Measurements from ENCODE around the gene PLEKHM3. TPM values are rescaled to one million over a fixed set of nuclear protein-coding genes. Genes with fewer than 3 reads are reported as not detected.

The PLEKHM3 gene
- total and polyA plus RNA-seq, 2 of the 13 experiments (the other 11 are each of a cell fraction or from before 2014, with no cell fraction given) = 4.5 to 4.7 TPM

GRCh38 chr2:207833251-207833751 is 192.0 kb downstream of the PLEKHM3 start (continued):
- TF ChIP-seq GATAD2A (CRISPR knock-in tag; IDR thresholded peaks at IDR 0.05) (peak; percentile 61; the same call in 1 of the 2 replicates), ZNF446 (CRISPR knock-in tag; IDR thresholded peaks at IDR 0.05) (no peak), MED1 (CRISPR knock-in tag; IDR thresholded peaks at IDR 0.05) (peak; percentile 49), GATA4 (IDR thresholded peaks at IDR 0.05; ENCODE audit: borderline replicate concordance, low read depth) (0 out of 2 replicates have a peak, but pooled peaks have one; percentile 31), FOSL1 (CRISPR knock-in tag; IDR thresholded peaks at IDR 0.05; ENCODE audit: borderline replicate concordance) (peak; percentile 68; the same call in 1 of the 2 replicates), ZNF33B (CRISPR knock-in tag; IDR thresholded peaks at IDR 0.05) (no peak), ETV5 (CRISPR knock-in tag; IDR thresholded peaks at IDR 0.05; ENCODE audit: borderline replicate concordance) (peak; percentile 22; the same call in 1 of the 2 replicates), POLR2AphosphoS5 (IDR thresholded peaks at IDR 0.05; ENCODE audit: low read depth, low read length) (no peak), ZNF281 (CRISPR knock-in tag; IDR thresholded peaks at IDR 0.05; ENCODE audit: borderline replicate concordance) (peak; percentile 48; the same call in 1 of the 2 replicates), NCOA2 (CRISPR knock-in tag; IDR thresholded peaks at IDR 0.05) (peak; percentile 62; the same call in 1 of the 2 replicates), PATZ1 (CRISPR knock-in tag; IDR thresholded peaks at IDR 0.05) (peak; percentile 49; the same call in 1 of the 2 replicates), CBFB (CRISPR knock-in tag; IDR thresholded peaks at IDR 0.05) (no peak), RCOR2 (CRISPR knock-in tag; IDR thresholded peaks at IDR 0.05) (0 out of 2 replicates have a peak, but pooled peaks have one; percentile 44), SOX6 (IDR thresholded peaks at IDR 0.05) (no peak), SOX6 (CRISPR knock-in tag; IDR thresholded peaks at IDR 0.05) (peak; percentile 33; the same call in 1 of the 2 replicates), ZBTB1 (CRISPR knock-in tag; IDR thresholded peaks at IDR 0.05; ENCODE audit: borderline replicate concordance) (no peak), ZHX2 (IDR thresholded peaks at IDR 0.05; ENCODE audit: low read depth) (no peak), ZHX2 (CRISPR knock-in tag; IDR thresholded peaks at IDR 0.05; ENCODE audit: borderline replicate concordance) (no peak), ZNF121 (CRISPR knock-in tag; IDR thresholded peaks at IDR 0.05) (no peak), MXI1 (IDR thresholded peaks at IDR 0.05; ENCODE audit: borderline replicate concordance, low read depth, low read length) (no peak), YEATS2 (CRISPR knock-in tag; IDR thresholded peaks at IDR 0.05; ENCODE audit: borderline replicate concordance) (peak; percentile 13; the same call in 1 of the 2 replicates), ZNF776 (CRISPR knock-in tag; IDR thresholded peaks at IDR 0.05) (no peak)

Measured in HepG2 (cell line).